Measurements from ENCODE around the gene SEC14L1.

The SEC14L1 gene

GRCh38 chr17:77223642-77224420, 83.1 kb downstream of the SEC14L1 start:
- TF ChIP-seq CTCF (IDR thresholded peaks at IDR 0.05; ENCODE audit: low read depth, low read length, missing control alignments), result no peak
- no peak for DNase-seq (ENCODE audit: extremely low read depth, low read depth)
- H3K4me3 ChIP-seq (replicated peaks; ENCODE audit: low read depth, low read length), result no peak overlapping the region

GRCh38 chr17:77225265-77225664, 84.5 kb downstream of the SEC14L1 start:
- no peak for TF ChIP-seq CTCF (IDR thresholded peaks at IDR 0.05; ENCODE audit: low read depth, low read length, missing control alignments)
- no peak overlapping the region for H3K4me3 ChIP-seq (replicated peaks; ENCODE audit: low read depth, low read length)
- no peak for DNase-seq (ENCODE audit: extremely low read depth, low read depth)

GRCh38 chr17:77227461-77228240, 86.9 kb downstream of the SEC14L1 start:
- TF ChIP-seq CTCF (IDR thresholded peaks at IDR 0.05; ENCODE audit: low read depth, low read length, missing control alignments), result no peak
- DNase-seq (ENCODE audit: extremely low read depth, low read depth), result no peak
- no peak overlapping the region for H3K4me3 ChIP-seq (replicated peaks; ENCODE audit: low read depth, low read length)

- no peak for TF ChIP-seq CTCF (IDR thresholded peaks at IDR 0.05; ENCODE audit: low read depth, low read length, missing control alignments)
- DNase-seq (ENCODE audit: extremely low read depth, low read depth), result no peak
- no peak overlapping the region for H3K4me3 ChIP-seq (replicated peaks; ENCODE audit: low read depth, low read length)
Measured at GRCh38 chr17:77228241-77228752, 87.5 kb downstream of the SEC14L1 start.

GRCh38 chr17:77228816-77229215, 88.0 kb downstream of the SEC14L1 start:
- no peak overlapping the region for H3K4me3 ChIP-seq (replicated peaks; ENCODE audit: low read depth, low read length)
- no peak for DNase-seq (ENCODE audit: extremely low read depth, low read depth)

More at GRCh38 chr17:77228816-77229215, 88.0 kb downstream of the SEC14L1 start:
- TF ChIP-seq CTCF (IDR thresholded peaks at IDR 0.05; ENCODE audit: low read depth, low read length, missing control alignments), result no peak

All from HFF-Myc (cell line).